IMR-90 (cell line): ENCODE measurements around the gene UGT1A1.

Experiments used
- BHLHE40 ChIP-seq: fragments of 150-350 bp; IDR thresholded peaks from 2 replicates; pipeline ENCODE4 v1.6.1; 2016; ENCODE audit warnings: mild to moderate bottlenecking, low read depth, low read length
- CHD1 ChIP-seq: IDR thresholded peaks from 2 replicates; pipeline ENCODE4 v1.6.1; 2012; ENCODE audit warnings: low read depth, low read length, improper control_type of control experiment
- CTCF ChIP-seq: conservative IDR thresholded peaks from 2 replicates; pipeline ENCODE4 v1.5.1; 2012; ENCODE audit warnings: mild to moderate bottlenecking, low read depth, low read length, improper control_type of control experiment
- MAFK ChIP-seq: IDR thresholded peaks from 2 replicates; pipeline ENCODE4 v1.6.1; 2012; ENCODE audit warnings: low read depth, low read length, improper control_type of control experiment
- MAZ ChIP-seq: IDR thresholded peaks from 2 replicates; pipeline ENCODE4 v1.6.1; 2012; ENCODE audit warnings: low read depth, mild to moderate bottlenecking, low read length, improper control_type of control experiment, moderate library complexity, borderline replicate concordance
- MXI1 ChIP-seq: IDR thresholded peaks from 2 replicates; pipeline ENCODE4 v1.6.1; 2012; ENCODE audit warnings: low read depth, mild to moderate bottlenecking, low read length, moderate library complexity, borderline replicate concordance
- POLR2A ChIP-seq: IDR thresholded peaks from 2 replicates; pipeline ENCODE4 v1.6.1; 2012; ENCODE audit warnings: mild to moderate bottlenecking, low read depth, low read length
- RAD21 ChIP-seq: IDR thresholded peaks from 2 replicates; pipeline ENCODE4 v1.6.1; 2012; ENCODE audit warnings: low read length, improper control_type of control experiment
- RFX5 ChIP-seq: IDR thresholded peaks from 2 replicates; pipeline ENCODE4 v1.8.0; 2012; ENCODE audit warnings: low read depth, mild to moderate bottlenecking, low read length, moderate library complexity

DNA sequence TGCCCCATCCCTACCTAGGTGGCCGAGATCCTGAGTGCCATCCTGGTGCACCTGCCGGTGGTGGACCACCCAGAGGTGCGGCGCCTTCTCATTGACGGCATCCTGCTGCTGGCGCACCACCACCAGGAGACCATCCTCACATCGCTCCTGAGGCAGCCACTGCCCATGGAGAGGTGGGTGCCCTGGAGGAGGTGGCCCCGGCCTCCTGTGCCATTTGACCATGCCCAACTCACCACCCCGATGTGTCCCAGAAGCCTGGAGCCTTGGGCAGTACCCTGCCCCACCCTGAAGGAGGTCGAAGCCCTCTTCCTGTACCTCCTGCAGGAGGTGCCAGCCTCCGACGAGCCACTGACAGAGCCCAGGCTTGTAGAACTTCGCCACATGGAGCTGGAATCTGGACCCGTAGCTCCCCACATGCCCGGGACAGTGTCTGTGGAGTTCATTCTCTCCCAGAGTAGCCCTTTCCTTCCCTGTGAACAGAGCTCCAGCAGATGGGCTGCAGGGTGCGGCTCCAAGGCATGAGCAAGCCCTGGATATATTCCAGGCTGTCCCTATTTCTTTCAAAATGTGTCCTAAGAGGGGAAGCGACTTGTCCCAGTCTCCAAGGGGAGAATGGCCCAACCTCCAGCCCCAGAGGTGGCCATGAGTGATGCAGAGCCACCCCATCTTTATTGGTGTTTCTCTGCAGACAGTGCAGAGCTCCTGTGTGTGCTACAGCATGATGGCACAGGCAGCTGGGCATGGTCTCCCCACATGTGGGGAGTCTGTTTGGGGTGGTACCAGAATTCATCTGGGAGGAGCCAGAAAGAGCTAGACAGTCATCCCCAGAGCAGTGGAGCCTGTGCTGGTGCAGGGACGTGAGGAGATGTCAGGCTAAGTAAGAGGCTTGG lies 60.1 kb downstream of the UGT1A1 start:
- TF ChIP-seq CTCF (no peak), POLR2A (no peak), BHLHE40 (no peak), MAFK (no peak), CHD1 (no peak), MXI1 (no peak), RAD21 (no peak), RFX5 (no peak), MAZ (no peak)
